ENCODE results near the gene KCNJ2.

DNA sequence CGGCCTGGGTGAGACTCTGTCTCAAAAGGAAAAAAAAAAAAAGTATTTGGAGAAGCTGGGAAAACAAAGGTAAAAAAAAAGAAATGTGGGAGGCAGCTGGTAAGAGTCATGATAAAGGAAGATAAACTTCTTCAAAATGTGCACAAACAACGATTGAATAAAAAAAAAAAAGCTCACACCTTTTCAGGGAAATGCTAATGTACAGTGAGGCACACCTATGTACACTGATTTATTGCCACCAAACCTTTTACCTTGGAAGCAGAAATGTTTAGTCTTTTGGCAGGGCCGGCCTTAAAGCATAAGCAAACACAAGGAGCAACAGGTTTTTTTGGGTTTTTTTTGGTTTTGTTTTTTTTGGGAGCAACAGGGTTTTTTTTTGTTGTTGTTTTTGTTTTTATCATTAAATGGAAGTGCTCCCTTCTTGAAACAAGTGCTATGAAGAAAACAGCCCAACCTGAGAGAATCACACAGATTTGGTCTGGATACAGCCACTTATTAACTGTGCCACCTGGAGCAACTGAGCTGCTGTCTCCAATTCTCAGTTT, 29.8 kb upstream of the KCNJ2 start:
- TF ChIP-seq, protein P1, sequence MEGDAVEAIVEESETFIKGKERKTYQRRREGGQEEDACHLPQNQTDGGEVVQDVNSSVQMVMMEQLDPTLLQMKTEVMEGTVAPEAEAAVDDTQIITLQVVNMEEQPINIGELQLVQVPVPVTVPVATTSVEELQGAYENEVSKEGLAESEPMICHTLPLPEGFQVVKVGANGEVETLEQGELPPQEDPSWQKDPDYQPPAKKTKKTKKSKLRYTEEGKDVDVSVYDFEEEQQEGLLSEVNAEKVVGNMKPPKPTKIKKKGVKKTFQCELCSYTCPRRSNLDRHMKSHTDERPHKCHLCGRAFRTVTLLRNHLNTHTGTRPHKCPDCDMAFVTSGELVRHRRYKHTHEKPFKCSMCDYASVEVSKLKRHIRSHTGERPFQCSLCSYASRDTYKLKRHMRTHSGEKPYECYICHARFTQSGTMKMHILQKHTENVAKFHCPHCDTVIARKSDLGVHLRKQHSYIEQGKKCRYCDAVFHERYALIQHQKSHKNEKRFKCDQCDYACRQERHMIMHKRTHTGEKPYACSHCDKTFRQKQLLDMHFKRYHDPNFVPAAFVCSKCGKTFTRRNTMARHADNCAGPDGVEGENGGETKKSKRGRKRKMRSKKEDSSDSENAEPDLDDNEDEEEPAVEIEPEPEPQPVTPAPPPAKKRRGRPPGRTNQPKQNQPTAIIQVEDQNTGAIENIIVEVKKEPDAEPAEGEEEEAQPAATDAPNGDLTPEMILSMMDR (IDR thresholded peaks at IDR 0.05): no peak
- TF ChIP-seq POLR2A (IDR thresholded peaks at IDR 0.05; ENCODE audit: low read length): no peak
- TF ChIP-seq, protein P2, sequence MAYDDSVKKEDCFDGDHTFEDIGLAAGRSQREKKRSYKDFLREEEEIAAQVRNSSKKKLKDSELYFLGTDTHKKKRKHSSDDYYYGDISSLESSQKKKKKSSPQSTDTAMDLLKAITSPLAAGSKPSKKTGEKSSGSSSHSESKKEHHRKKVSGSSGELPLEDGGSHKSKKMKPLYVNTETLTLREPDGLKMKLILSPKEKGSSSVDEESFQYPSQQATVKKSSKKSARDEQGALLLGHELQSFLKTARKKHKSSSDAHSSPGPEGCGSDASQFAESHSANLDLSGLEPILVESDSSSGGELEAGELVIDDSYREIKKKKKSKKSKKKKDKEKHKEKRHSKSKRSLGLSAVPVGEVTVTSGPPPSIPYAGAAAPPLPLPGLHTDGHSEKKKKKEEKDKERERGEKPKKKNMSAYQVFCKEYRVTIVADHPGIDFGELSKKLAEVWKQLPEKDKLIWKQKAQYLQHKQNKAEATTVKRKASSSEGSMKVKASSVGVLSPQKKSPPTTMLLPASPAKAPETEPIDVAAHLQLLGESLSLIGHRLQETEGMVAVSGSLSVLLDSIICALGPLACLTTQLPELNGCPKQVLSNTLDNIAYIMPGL (CRISPR knock-in tag; IDR thresholded peaks at IDR 0.05; ENCODE audit: borderline replicate concordance): no peak
- TF ChIP-seq, protein P3, sequence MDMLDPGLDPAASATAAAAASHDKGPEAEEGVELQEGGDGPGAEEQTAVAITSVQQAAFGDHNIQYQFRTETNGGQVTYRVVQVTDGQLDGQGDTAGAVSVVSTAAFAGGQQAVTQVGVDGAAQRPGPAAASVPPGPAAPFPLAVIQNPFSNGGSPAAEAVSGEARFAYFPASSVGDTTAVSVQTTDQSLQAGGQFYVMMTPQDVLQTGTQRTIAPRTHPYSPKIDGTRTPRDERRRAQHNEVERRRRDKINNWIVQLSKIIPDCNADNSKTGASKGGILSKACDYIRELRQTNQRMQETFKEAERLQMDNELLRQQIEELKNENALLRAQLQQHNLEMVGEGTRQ (IDR thresholded peaks at IDR 0.05): no peak
- TF ChIP-seq JUN (IDR thresholded peaks at IDR 0.05): no peak
- no peak for TF ChIP-seq NR3C1 (IDR thresholded peaks at IDR 0.05)

All from A549 (cell line).